ENCODE data around the gene GALR3. TPM values are rescaled to one million over a fixed set of nuclear protein-coding genes. Genes with fewer than 3 reads are reported as not detected.

The GALR3 gene
- total RNA-seq, 1 donor from 2014 or later: not detected

DNA sequence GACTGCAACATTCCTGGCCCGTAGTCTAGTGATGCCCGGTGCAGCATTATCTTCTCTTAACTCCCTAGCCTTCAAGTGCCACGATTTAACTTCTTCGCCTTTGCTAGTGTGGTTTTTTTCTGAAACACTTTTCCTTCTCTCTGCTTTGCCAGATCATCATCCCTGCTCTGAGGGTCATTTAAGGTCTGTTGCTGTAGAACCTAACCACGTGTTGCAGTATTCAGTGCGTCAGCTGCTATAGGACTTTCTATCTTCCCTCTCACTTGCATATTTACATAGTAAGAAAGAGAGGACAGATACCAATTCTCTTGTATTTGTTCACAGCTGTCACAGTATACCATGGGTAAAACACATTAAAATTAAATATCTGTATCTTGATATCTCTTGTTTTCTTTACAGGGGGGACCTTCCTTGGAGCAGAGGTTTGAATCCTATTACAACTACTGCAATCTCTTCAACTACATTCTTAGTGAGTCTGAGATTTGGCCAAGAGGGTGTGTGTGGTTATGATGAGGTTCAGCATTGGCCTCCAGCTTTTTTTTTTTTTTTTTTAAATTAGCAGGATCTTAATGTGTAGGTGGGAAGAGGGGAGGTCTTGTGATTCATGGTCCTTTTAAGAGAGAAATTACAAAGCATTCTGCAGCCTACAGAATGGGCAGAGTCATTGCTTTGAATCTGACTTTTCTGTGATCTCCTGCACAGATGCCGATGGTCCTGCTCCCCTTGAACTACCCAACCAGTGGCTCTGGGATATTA, 39.6 kb downstream of the GALR3 start:
- Histone ChIP-seq H3K27me3 (no peaks in the 10 kb centered on the region), H3K4me3 (no peak overlapping the region), H3K27ac (no peak overlapping the region), H3K9me3 (no peaks in the 10 kb centered on the region), H3K4me1 (peaks cover 0 to 6% of the 10 kb centered on the region in 2 donors), H3K36me3 (peaks cover 61 to 91% of the 10 kb centered on the region in 2 donors)
- TF ChIP-seq, protein P1, sequence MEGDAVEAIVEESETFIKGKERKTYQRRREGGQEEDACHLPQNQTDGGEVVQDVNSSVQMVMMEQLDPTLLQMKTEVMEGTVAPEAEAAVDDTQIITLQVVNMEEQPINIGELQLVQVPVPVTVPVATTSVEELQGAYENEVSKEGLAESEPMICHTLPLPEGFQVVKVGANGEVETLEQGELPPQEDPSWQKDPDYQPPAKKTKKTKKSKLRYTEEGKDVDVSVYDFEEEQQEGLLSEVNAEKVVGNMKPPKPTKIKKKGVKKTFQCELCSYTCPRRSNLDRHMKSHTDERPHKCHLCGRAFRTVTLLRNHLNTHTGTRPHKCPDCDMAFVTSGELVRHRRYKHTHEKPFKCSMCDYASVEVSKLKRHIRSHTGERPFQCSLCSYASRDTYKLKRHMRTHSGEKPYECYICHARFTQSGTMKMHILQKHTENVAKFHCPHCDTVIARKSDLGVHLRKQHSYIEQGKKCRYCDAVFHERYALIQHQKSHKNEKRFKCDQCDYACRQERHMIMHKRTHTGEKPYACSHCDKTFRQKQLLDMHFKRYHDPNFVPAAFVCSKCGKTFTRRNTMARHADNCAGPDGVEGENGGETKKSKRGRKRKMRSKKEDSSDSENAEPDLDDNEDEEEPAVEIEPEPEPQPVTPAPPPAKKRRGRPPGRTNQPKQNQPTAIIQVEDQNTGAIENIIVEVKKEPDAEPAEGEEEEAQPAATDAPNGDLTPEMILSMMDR (IDR thresholded peaks at IDR 0.05): no peak
- intact Hi-C loops (cut with DNase I): loop anchor here (1.0 kb wide), 1 partner anchor 45 kb away; no protein-coding TSS in a partner anchor
- DNase-seq (ENCODE audit: low spot score in 2 of 2): no peak

DNA sequence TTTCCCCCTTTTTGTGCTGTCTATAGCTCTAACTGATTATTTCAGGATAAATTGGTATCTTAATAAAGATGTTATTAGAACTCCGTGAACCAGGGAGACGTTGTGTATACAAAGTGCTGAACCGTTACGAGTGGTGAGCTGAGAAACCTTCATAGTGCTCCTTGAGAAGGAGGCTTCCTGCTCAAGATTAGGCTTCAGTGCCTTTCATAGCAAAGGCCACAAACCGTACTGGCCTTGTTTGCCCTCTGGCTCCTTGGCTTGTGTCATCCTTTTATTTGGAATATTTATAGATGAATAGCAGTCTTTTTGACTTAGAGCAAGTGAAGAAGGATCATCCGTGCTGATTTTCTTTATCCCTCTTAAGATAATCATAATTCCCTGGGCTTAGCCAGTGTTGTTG, 42.3 kb downstream of the GALR3 start:
- H3K4me1 ChIP-seq: no peaks in the 10 kb centered on the region
- TF ChIP-seq, protein P1 (IDR thresholded peaks at IDR 0.05): no peak
- H3K9me3 ChIP-seq: no peaks in the 10 kb centered on the region
- H3K27ac ChIP-seq: no peak overlapping the region
- H3K36me3 ChIP-seq: peaks cover 69 to 87% of the 10 kb centered on the region in 2 donors
- H3K4me3 ChIP-seq: no peak overlapping the region
- intact Hi-C loops (cut with DNase I): no loop called here
- no peaks in the 10 kb centered on the region for H3K27me3 ChIP-seq
- DNase-seq (ENCODE audit: low spot score in 2 of 2): no peak

DNA sequence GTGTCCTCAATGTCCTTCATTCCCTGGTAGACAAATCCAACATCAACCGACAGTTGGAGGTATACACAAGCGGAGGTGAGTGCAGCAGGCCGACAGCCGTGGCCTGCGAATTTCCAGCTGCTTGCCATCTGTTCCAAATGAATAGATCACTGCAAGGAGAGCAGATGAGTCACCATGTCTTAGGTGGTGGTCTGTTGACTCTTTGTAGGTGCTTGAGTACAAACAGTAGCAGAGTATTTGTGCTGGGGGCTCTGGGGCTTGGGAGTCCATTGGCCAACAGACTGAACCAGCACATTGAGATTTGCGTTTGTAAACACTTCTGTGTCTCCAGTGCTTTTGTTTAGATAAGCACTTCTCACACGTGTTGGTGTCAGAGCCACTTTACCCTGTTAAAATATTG, 47.1 kb downstream of the GALR3 start:
- Histone ChIP-seq H3K27me3 (no peaks in the 10 kb centered on the region), H3K36me3 (peaks cover 73 to 87% of the 10 kb centered on the region in 2 donors), H3K4me3 (no peak overlapping the region), H3K4me1 (no peaks in the 10 kb centered on the region), H3K9me3 (no peaks in the 10 kb centered on the region), H3K27ac (no peak overlapping the region)
- intact Hi-C loops (cut with DNase I): no loop called here
- no peak for DNase-seq (ENCODE audit: low spot score in 2 of 2)
- TF ChIP-seq, protein P1 (IDR thresholded peaks at IDR 0.05): no peak

Other genes with a start within 250 kb of the GALR3 start
- gene LGALS2, start 243.3 kb upstream of the GALR3 start, total RNA-seq: not detected
- 53.5 TPM for gene GGA1, start 214.5 kb upstream of the GALR3 start, total RNA-seq
- gene SH3BP1, start 183.7 kb upstream of the GALR3 start, total RNA-seq: 33.7 TPM
- 10.6 TPM for gene PDXP, start 164.7 kb upstream of the GALR3 start, total RNA-seq
- gene LGALS1, start 147.7 kb upstream of the GALR3 start, total RNA-seq: 2,009 TPM
- gene NOL12, start 137.0 kb upstream of the GALR3 start, total RNA-seq: 4.0 TPM
- 253 TPM for gene TRIOBP, start 126.3 kb upstream of the GALR3 start, total RNA-seq
- gene GCAT, start 15.4 kb upstream of the GALR3 start, total RNA-seq: 4.5 TPM
- 61.8 TPM for gene ANKRD54, start 21.0 kb downstream of the GALR3 start, total RNA-seq
- gene EIF3L, start 26.0 kb downstream of the GALR3 start, total RNA-seq: 256 TPM
- 43.9 TPM for gene MICALL1, start 82.9 kb downstream of the GALR3 start, total RNA-seq
- not detected for gene C22orf23, start 130.2 kb downstream of the GALR3 start, total RNA-seq
- gene POLR2F, start 130.3 kb downstream of the GALR3 start, total RNA-seq: 204 TPM
- 23.0 TPM for gene SOX10, start 161.2 kb downstream of the GALR3 start, total RNA-seq
- 88.1 TPM for gene PICK1, start 234.0 kb downstream of the GALR3 start, total RNA-seq